PC-9 (cell line): ENCODE data around the gene ATG10.
A peak's percentile ranks its signal among the peaks of the same experiment; 100 is the strongest.

Source experiments
- EZH2 ChIP-seq: fragments of 200-600 bp; sonication (generic); IDR thresholded peaks from 2 replicates; pipeline ENCODE4 v1.8.0; 2017; ENCODE audit warnings: antibody characterized with exemption, low read depth
- TF ChIP-seq, protein P1 (sequence below): fragments of 200-600 bp; sonication (generic); conservative IDR thresholded peaks from 2 replicates; pipeline ENCODE4 v1.6.1; 2017; ENCODE audit warnings: mixed run types, antibody characterized with exemption, mild to moderate bottlenecking, moderate library complexity

DNA sequence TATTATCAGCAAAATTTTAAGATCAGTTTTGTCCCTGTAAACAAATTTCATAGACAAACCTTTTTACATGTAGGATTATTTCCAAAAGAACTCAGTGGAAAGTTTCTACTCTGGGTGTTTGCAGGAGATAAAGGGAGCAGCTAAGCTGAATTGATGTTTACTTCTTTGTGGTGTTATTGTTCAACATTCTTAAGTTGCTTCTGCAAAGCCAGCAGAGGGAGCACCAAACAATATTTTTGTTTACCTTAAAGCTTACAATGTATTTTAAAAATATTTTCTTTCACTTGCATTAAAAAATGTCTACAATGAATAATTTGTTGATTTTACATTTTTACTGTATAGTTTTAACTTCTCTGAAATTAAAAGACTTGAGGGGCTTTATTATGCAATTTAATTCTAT, 135.4 kb downstream of the ATG10 start:
- no peak for TF ChIP-seq EZH2
- TF ChIP-seq, protein P1, sequence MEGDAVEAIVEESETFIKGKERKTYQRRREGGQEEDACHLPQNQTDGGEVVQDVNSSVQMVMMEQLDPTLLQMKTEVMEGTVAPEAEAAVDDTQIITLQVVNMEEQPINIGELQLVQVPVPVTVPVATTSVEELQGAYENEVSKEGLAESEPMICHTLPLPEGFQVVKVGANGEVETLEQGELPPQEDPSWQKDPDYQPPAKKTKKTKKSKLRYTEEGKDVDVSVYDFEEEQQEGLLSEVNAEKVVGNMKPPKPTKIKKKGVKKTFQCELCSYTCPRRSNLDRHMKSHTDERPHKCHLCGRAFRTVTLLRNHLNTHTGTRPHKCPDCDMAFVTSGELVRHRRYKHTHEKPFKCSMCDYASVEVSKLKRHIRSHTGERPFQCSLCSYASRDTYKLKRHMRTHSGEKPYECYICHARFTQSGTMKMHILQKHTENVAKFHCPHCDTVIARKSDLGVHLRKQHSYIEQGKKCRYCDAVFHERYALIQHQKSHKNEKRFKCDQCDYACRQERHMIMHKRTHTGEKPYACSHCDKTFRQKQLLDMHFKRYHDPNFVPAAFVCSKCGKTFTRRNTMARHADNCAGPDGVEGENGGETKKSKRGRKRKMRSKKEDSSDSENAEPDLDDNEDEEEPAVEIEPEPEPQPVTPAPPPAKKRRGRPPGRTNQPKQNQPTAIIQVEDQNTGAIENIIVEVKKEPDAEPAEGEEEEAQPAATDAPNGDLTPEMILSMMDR = peak; percentile 65
